HEK293T (cell line): ENCODE measurements around the gene LANCL2.

Experiments used
- CTCF ChIA-PET: fragments of 350-600 bp; formaldehyde crosslinking; extraction: SDS; loops from one replicate; lab custom pipeline; 2021; ENCODE audit warnings: antibody characterized with exemption, inconsistent platforms; lab: Yijun Ruan, JAX
- POLR2A ChIA-PET: fragments of 350-600 bp; formaldehyde crosslinking; extraction: SDS; loops from one replicate; lab custom pipeline; 2020; ENCODE audit warnings: antibody characterized with exemption, inconsistent platforms; lab: Yijun Ruan, JAX
- DNase-seq: peaks from one replicate; pipeline ENCODE4 v3.0.0; 2012; ENCODE audit warnings: mixed read lengths; ENCODE audit errors: extremely low spot score
- ARNT ChIP-seq: fragments of 450-650 bp; IDR thresholded peaks from 2 replicates; pipeline ENCODE4 v1.6.1; 2017; ENCODE audit warnings: mild to moderate bottlenecking
- BHLHE40 ChIP-seq: fragments of 450-650 bp; IDR thresholded peaks from 2 replicates; pipeline ENCODE4 v1.6.1; 2016; ENCODE audit warnings: mild to moderate bottlenecking, moderate library complexity, borderline replicate concordance
- CTBP1 ChIP-seq: fragments of 450-650 bp; IDR thresholded peaks from 2 replicates; pipeline ENCODE4 v1.6.1; 2016; ENCODE audit warnings: borderline replicate concordance
- ELF4 ChIP-seq: fragments of 450-650 bp; IDR thresholded peaks from 2 replicates; pipeline ENCODE4 v1.6.1; 2017; ENCODE audit warnings: antibody characterized with exemption
- FOXA1 ChIP-seq: fragments of 450-650 bp; IDR thresholded peaks from 2 replicates; pipeline ENCODE4 v1.6.1; 2016; ENCODE audit warnings: mild to moderate bottlenecking
- FOXK2 ChIP-seq: fragments of 450-650 bp; IDR thresholded peaks from 2 replicates; pipeline ENCODE4 v1.6.1; 2016; ENCODE audit warnings: mild to moderate bottlenecking
- FOXM1 ChIP-seq: fragments of 450-650 bp; IDR thresholded peaks from 2 replicates; pipeline ENCODE4 v1.6.1; 2017; ENCODE audit warnings: mild to moderate bottlenecking, borderline replicate concordance
- HDGF ChIP-seq: fragments of 450-650 bp; IDR thresholded peaks from 2 replicates; pipeline ENCODE4 v1.6.1; 2017; ENCODE audit warnings: antibody characterized with exemption, borderline replicate concordance
- L3MBTL2 ChIP-seq: fragments of 450-650 bp; conservative IDR thresholded peaks from 2 replicates; pipeline ENCODE4 v1.6.1; 2016; ENCODE audit warnings: mild to moderate bottlenecking
- LEF1 ChIP-seq: fragments of 450-650 bp; IDR thresholded peaks from 2 replicates; pipeline ENCODE4 v1.6.1; 2017; ENCODE audit warnings: mild to moderate bottlenecking, borderline replicate concordance
- NFRKB ChIP-seq: fragments of 450-650 bp; IDR thresholded peaks from 2 replicates; pipeline ENCODE4 v1.6.1; 2016; ENCODE audit warnings: mild to moderate bottlenecking, moderate library complexity
- PKNOX1 ChIP-seq: fragments of 450-650 bp; IDR thresholded peaks from 2 replicates; pipeline ENCODE4 v1.6.1; 2016
- SP1 ChIP-seq: fragments of 450-650 bp; IDR thresholded peaks from 2 replicates; pipeline ENCODE4 v1.6.1; 2017
- SUZ12 ChIP-seq: fragments of 450-650 bp; IDR thresholded peaks from 2 replicates; pipeline ENCODE4 v1.6.1; 2016; ENCODE audit warnings: mild to moderate bottlenecking
- TARDBP ChIP-seq: fragments of 450-650 bp; IDR thresholded peaks from 2 replicates; pipeline ENCODE4 v1.6.1; 2016
- ZNF384 ChIP-seq: fragments of 450-650 bp; IDR thresholded peaks from 2 replicates; pipeline ENCODE4 v1.6.1; 2016

Gene LANCL2

DNA sequence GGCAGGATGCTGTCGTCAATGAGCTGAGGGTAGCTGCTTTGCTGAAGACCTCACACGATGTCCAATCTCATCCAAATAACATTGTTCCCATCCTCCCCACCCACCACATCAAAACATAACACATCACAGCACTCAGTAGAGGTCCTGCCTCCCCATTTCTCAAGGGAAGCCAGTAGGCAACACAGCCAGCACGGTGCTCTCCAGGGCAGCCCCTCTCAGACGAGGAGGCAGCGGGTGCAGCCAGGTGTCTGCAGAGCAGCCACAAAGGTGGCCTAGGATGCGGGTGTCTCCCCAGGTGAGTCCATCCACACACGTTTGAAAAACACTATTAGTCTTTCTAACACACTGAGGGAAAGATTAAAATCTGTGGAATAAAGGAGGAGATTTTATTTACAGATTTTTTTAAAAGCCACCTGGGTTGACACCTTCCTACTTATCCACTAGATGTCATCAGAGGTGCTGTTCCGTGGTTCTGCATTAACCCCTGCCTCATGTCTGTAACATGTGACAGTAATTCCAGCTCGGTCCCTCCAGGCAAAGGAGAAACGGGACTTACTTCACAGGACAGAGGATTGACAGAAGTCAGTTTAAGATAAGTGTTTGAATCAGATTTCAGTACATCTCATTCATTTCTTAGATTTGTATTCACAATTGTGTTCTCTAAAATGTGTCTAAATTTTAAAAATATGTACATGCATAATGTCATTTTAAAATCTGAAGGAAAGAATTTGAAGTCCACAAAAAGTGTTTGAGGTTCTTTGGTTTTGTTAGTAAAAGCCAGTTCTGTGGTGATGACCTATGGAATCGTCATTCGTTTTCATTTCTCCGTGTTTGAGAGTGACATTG lies 68.0 kb downstream of the LANCL2 start:
- ChIA-PET POLR2A (no interaction called here), CTCF (interaction anchor here (0.7 to 1.7 kb wide), 2 partner anchors 9 to 13 kb away, joined by 3 read pairs; no protein-coding TSS in a partner anchor)
- peak; percentile 58 for DNase-seq
- TF ChIP-seq BHLHE40 (no peak), FOXM1 (no peak), L3MBTL2 (no peak), SP1 (no peak), ELF4 (no peak), NFRKB (no peak), SUZ12 (no peak)

GRCh38 chr7:55435466-55435865 lies 70.3 kb downstream of the LANCL2 start:
- TF ChIP-seq FOXM1 (no peak), BHLHE40 (no peak), L3MBTL2 (no peak), SUZ12 (no peak), ARNT (no peak), PKNOX1 (no peak), ZNF384 (no peak)
- ChIA-PET CTCF (no interaction called here), POLR2A (no interaction called here)

GRCh38 chr7:55436457-55436856 lies 71.3 kb downstream of the LANCL2 start:
- TF ChIP-seq ZNF384 (no peak), SUZ12 (no peak), BHLHE40 (no peak), FOXK2 (no peak), L3MBTL2 (no peak), FOXA1 (no peak)
- ChIA-PET CTCF (no interaction called here), POLR2A (no interaction called here)
- DNase-seq: no peak

More at GRCh38 chr7:55435466-55435865, 70.3 kb downstream of the LANCL2 start:
- no peak for DNase-seq

GRCh38 chr7:55437375-55437774 lies 72.2 kb downstream of the LANCL2 start:
- POLR2A ChIA-PET: no interaction called here
- no peak for TF ChIP-seq TARDBP
- TF ChIP-seq SP1: no peak
- TF ChIP-seq ZNF384: no peak
- no peak for TF ChIP-seq BHLHE40
- no peak for TF ChIP-seq LEF1
- no peak for TF ChIP-seq SUZ12
- no peak for TF ChIP-seq ELF4
- TF ChIP-seq NFRKB: no peak
- no peak for TF ChIP-seq FOXK2
- TF ChIP-seq FOXA1: no peak

GRCh38 chr7:55438085-55438756 lies 73.1 kb downstream of the LANCL2 start:
- no peak for TF ChIP-seq TARDBP
- TF ChIP-seq PKNOX1: no peak
- no peak for TF ChIP-seq CTBP1
- TF ChIP-seq FOXA1: no peak
- no peak for TF ChIP-seq FOXK2
- no peak for TF ChIP-seq ZNF384
- no peak for TF ChIP-seq SP1
- no peak for TF ChIP-seq ELF4
- no peak for TF ChIP-seq HDGF
- TF ChIP-seq NFRKB: no peak
- TF ChIP-seq LEF1: no peak
- TF ChIP-seq SUZ12: no peak
- no peak for TF ChIP-seq FOXM1
- TF ChIP-seq L3MBTL2: no peak
- no peak for TF ChIP-seq ARNT
- CTCF ChIA-PET: no interaction called here
- no peak for DNase-seq

More at GRCh38 chr7:55437375-55437774, 72.2 kb downstream of the LANCL2 start:
- CTCF ChIA-PET: no interaction called here
- DNase-seq: no peak

GRCh38 chr7:55438757-55439525 lies 73.8 kb downstream of the LANCL2 start:
- no peak for TF ChIP-seq PKNOX1
- TF ChIP-seq LEF1: no peak
- no peak for TF ChIP-seq FOXM1
- TF ChIP-seq TARDBP: no peak
- TF ChIP-seq BHLHE40: no peak
- no peak for TF ChIP-seq SUZ12
- no peak for TF ChIP-seq CTBP1
- no peak for TF ChIP-seq L3MBTL2
- TF ChIP-seq FOXA1: no peak
- no peak for TF ChIP-seq ELF4
- no peak for TF ChIP-seq ZNF384
- TF ChIP-seq SP1: no peak
- no peak for TF ChIP-seq FOXK2
- no peak for TF ChIP-seq NFRKB
- ChIA-PET CTCF (no interaction called here), POLR2A (no interaction called here)
- DNase-seq: no peak

More at GRCh38 chr7:55438085-55438756, 73.1 kb downstream of the LANCL2 start:
- POLR2A ChIA-PET: no interaction called here
